ENCODE data around the gene LAMTOR1. TPM values are rescaled to one million over a fixed set of nuclear protein-coding genes. Genes with fewer than 3 reads are reported as not detected.

LAMTOR1 gene
- total and polyA plus RNA-seq, 10 of the 15 experiments (the other 5 are each of a cell fraction or from before 2014, with no cell fraction given) = 58.8 to 141 (median 110) TPM

- peak; percentile 21 for TF ChIP-seq BCL3 (IDR thresholded peaks at IDR 0.05; ENCODE audit: borderline replicate concordance, insufficient read depth, low read depth, low read length, poor library complexity, severe bottlenecking)
- no peak for TF ChIP-seq MTA3 (IDR thresholded peaks at IDR 0.05; ENCODE audit: borderline replicate concordance, low read length)
- no peak for TF ChIP-seq TCF3 (IDR thresholded peaks at IDR 0.05; ENCODE audit: borderline replicate concordance, insufficient read depth, low read depth, low read length)
- TF ChIP-seq POLR2AphosphoS2 (IDR thresholded peaks at IDR 0.05; ENCODE audit: low read depth, low read length) = peak; percentile 54; the same call in 1 of the 2 replicates
- peak; percentile 73; the same call in 1 of the 2 replicates for TF ChIP-seq RELB (IDR thresholded peaks at IDR 0.05; ENCODE audit: low read depth)
- TF ChIP-seq MAX (IDR thresholded peaks at IDR 0.05; ENCODE audit: low read depth, low read length) = 0 out of 2 replicates have a peak, but pooled peaks have one; percentile 4
- no peak for TF ChIP-seq HDAC6 (IDR thresholded peaks at IDR 0.05; ENCODE audit: unreplicated experiment)
- peak; percentile 98 for TF ChIP-seq CREB1 (IDR thresholded peaks at IDR 0.05; ENCODE audit: low read depth)
- TF ChIP-seq EZH2 (IDR thresholded peaks at IDR 0.05; ENCODE audit: borderline replicate concordance, control insufficient read depth, low read depth, low read length) = no peak
- TF ChIP-seq JUND (IDR thresholded peaks at IDR 0.05; ENCODE audit: low read depth, low read length) = no peak
- peak; percentile 89 for TF ChIP-seq RB1 (IDR thresholded peaks at IDR 0.05; ENCODE audit: borderline replicate concordance)
- no peak for TF ChIP-seq BCLAF1 (IDR thresholded peaks at IDR 0.05)
- peak; percentile 92 for TF ChIP-seq HCFC1 (IDR thresholded peaks at IDR 0.05; ENCODE audit: low read length)
- peak; percentile 77 for TF ChIP-seq PKNOX1 (IDR thresholded peaks at IDR 0.05)
- TF ChIP-seq TARDBP (IDR thresholded peaks at IDR 0.05; ENCODE audit: borderline replicate concordance) = no peak
- no peak for TF ChIP-seq USF1 (IDR thresholded peaks at IDR 0.05; ENCODE audit: borderline replicate concordance, extremely low read length, insufficient read depth, low read depth, low read length)
- TF ChIP-seq NFYA (IDR thresholded peaks at IDR 0.05; ENCODE audit: borderline replicate concordance, low read depth, low read length) = no peak
- TF ChIP-seq PAX5 (IDR thresholded peaks at IDR 0.05; ENCODE audit: borderline replicate concordance, low read depth, low read length) = no peak
Observed at GRCh38 chr11:72080326-72081183, 22.5 kb downstream of the LAMTOR1 start, which contains the start of the genes LRRC51 and NUMA1 (continued).
